Panc1 (cell line): Measurements from ENCODE around the gene MYT1.

Source experiments
- POLR2AphosphoS5 ChIP-seq: IDR thresholded peaks from 2 replicates; pipeline ENCODE4 v1.6.1; 2012; ENCODE audit warnings: mild to moderate bottlenecking, low read depth, low read length, moderate library complexity
- TF ChIP-seq, protein P1 (sequence below): fragments of 450-650 bp; IDR thresholded peaks from 2 replicates; pipeline ENCODE4 v1.5.1; 2017; ENCODE audit warnings: mild to moderate bottlenecking

DNA sequence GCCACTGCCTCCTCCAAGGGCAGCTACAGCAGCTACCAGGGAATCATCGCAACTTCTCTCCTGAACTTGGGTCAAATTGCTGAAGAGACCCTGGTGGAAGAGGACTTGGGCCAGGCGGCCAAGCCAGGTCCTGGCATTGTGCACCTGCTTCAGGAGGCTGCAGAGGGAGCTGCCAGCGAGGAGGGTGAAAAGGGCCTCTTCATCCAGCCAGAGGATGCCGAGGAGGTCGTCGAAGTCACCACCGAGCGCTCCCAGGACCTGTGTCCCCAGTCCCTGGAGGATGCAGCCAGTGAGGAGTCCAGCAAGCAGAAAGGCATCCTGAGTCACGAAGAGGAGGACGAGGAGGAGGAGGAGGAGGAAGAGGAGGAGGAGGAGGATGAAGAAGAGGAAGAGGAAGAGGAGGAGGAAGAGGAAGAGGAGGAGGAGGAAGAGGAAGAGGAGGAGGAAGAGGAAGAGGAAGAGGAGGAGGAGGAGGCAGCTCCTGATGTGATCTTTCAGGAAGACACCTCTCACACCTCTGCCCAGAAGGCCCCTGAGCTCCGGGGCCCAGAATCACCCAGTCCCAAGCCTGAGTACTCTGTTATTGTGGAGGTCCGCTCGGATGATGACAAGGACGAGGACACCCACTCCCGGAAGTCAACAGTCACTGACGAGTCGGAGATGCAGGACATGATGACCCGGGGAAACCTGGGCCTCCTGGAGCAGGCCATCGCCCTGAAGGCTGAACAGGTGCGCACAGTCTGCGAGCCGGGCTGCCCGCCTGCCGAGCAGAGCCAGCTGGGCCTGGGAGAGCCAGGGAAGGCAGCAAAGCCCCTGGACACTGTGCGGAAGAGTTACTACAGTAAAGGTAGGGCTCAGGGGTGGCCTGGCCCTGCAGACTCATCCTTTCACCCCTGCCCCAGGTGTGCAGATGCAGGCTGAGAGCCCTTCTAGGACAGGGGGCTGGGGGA, 43.7 kb downstream of the MYT1 start:
- TF ChIP-seq, protein P1, sequence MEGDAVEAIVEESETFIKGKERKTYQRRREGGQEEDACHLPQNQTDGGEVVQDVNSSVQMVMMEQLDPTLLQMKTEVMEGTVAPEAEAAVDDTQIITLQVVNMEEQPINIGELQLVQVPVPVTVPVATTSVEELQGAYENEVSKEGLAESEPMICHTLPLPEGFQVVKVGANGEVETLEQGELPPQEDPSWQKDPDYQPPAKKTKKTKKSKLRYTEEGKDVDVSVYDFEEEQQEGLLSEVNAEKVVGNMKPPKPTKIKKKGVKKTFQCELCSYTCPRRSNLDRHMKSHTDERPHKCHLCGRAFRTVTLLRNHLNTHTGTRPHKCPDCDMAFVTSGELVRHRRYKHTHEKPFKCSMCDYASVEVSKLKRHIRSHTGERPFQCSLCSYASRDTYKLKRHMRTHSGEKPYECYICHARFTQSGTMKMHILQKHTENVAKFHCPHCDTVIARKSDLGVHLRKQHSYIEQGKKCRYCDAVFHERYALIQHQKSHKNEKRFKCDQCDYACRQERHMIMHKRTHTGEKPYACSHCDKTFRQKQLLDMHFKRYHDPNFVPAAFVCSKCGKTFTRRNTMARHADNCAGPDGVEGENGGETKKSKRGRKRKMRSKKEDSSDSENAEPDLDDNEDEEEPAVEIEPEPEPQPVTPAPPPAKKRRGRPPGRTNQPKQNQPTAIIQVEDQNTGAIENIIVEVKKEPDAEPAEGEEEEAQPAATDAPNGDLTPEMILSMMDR: no peak
- TF ChIP-seq POLR2AphosphoS5: no peak
